Endothelial cell of umbilical vein (primary cell): ENCODE data around the gene MATCAP1. TPM values are rescaled to one million over a fixed set of nuclear protein-coding genes. Genes with fewer than 3 reads are reported as not detected.

Experiments
- BruUV-seq: library from RNA; stranded (reverse); fragments of 400-500 nt; replicated peaks from 2 replicates; lab custom pipeline; 2021; lab: Mats Ljungman, UMichigan
- CTCF ChIA-PET: fragments of 300-600, 350-600 bp; sonication (Branson Sonifier 250); formaldehyde crosslinking; loops from one replicate; lab custom pipeline; 2021; ENCODE audit warnings: antibody characterized with exemption, inconsistent platforms; lab: Charles Lee
- POLR2A ChIA-PET: fragments of 300-600, 350-600 bp; sonication (Branson Sonifier 250); formaldehyde crosslinking; loops from one replicate; lab custom pipeline; 2021; ENCODE audit warnings: antibody characterized with exemption, inconsistent platforms; lab: Charles Lee
- DNase-seq: peaks from one replicate; pipeline ENCODE4 v3.0.0-alpha.2; 2011; ENCODE audit warnings: low read depth, low spot score
- FAIRE-seq: peaks from 2 replicates; lab custom pipeline; 2011; peaks lifted over from hg19 to GRCh38; lab: Jason Lieb, UNC
- H2AFZ ChIP-seq: 2 replicates; pipeline ENCODE4 v1.6.0; 2012; ENCODE audit warnings: low read depth, low read length, control low read depth, inconsistent platforms
- H3K27ac ChIP-seq: 2 replicates; pipeline ENCODE4 v1.5.1; 2011; ENCODE audit warnings: low read depth, mild to moderate bottlenecking, control low read depth, low read length, moderate library complexity; ENCODE audit not compliant: insufficient read depth
- H3K27me3 ChIP-seq, 2 experiments: 2 replicates each; pipeline versions ENCODE4 v1.6.0 to v1.6.1; 2011; ENCODE audit warnings: low read length in 2 of 2, mixed read lengths in 1 of 2; ENCODE audit not compliant: control insufficient read depth in 2 of 2, insufficient read depth in 2 of 2
- H3K36me3 ChIP-seq, 2 experiments: 2 replicates in 1 of 2; 3 replicates in 1 of 2; pipeline ENCODE4 v1.5.1; 2011; ENCODE audit warnings: low read length in 2 of 2, mild to moderate bottlenecking in 1 of 2, moderate library complexity in 1 of 2; ENCODE audit not compliant: control insufficient read depth in 2 of 2, insufficient read depth in 2 of 2; ENCODE audit errors: extremely low read depth in 1 of 2
- H3K4me1 ChIP-seq: 3 replicates; pipeline ENCODE4 v1.5.1; 2011; ENCODE audit warnings: mild to moderate bottlenecking, low read length; ENCODE audit not compliant: control insufficient read depth, insufficient read depth; ENCODE audit errors: extremely low read depth
- H3K4me2 ChIP-seq: 2 replicates; pipeline ENCODE4 v1.6.1; 2011; ENCODE audit warnings: low read length, control low read depth, mixed read lengths; ENCODE audit not compliant: insufficient read depth
- H3K4me3 ChIP-seq, 3 experiments: fragments of 200-600 bp in 1 of 3; sonication (generic), shearing (Covaris generic) in 1 of 3; replicated peaks in 1 of 3; 2 replicates each; pipeline ENCODE4 v1.5.1; 2011 to 2016; ENCODE audit warnings: control low read depth in 3 of 3, low read length in 3 of 3, mild to moderate bottlenecking in 2 of 3, inconsistent platforms in 1 of 3, low read depth in 1 of 3, moderate library complexity in 1 of 3; ENCODE audit not compliant: insufficient read depth in 1 of 3
- H3K79me2 ChIP-seq: 2 replicates; pipeline ENCODE4 v1.6.0; 2012; ENCODE audit warnings: low read length, inconsistent platforms; ENCODE audit not compliant: control insufficient read depth, insufficient read depth
- H3K9ac ChIP-seq: replicated peaks from 2 replicates; pipeline ENCODE3; 2011; ENCODE audit warnings: low read length, control low read depth; ENCODE audit not compliant: insufficient read depth; ENCODE audit errors: extremely low read depth
- H3K9me1 ChIP-seq: replicated peaks from 3 replicates; pipeline ENCODE4 v1.6.0; 2011; ENCODE audit warnings: mild to moderate bottlenecking, low read length; ENCODE audit not compliant: control insufficient read depth, insufficient read depth; ENCODE audit errors: extremely low read depth
- H3K9me3 ChIP-seq: replicated peaks from 2 replicates; pipeline ENCODE4 v1.5.1; 2012; ENCODE audit warnings: low read length, inconsistent platforms; ENCODE audit not compliant: control insufficient read depth, insufficient read depth
- H4K20me1 ChIP-seq: replicated peaks from 2 replicates; pipeline ENCODE3; 2011; ENCODE audit warnings: mild to moderate bottlenecking, low read length; ENCODE audit not compliant: control insufficient read depth, insufficient read depth; ENCODE audit errors: extremely low read depth
- EZH2 ChIP-seq: IDR thresholded peaks from 2 replicates; pipeline ENCODE4 v1.6.1; 2012; ENCODE audit warnings: borderline replicate concordance, low read depth, mild to moderate bottlenecking, moderate library complexity, low read length, inconsistent platforms; ENCODE audit not compliant: severe bottlenecking
- FOS ChIP-seq: IDR thresholded peaks from 2 replicates; pipeline ENCODE4 v1.6.1; 2011; ENCODE audit warnings: mild to moderate bottlenecking, low read length, moderate library complexity, borderline replicate concordance; ENCODE audit not compliant: insufficient read depth
- GATA2 ChIP-seq: IDR thresholded peaks from 2 replicates; pipeline ENCODE4 v1.7.0; 2011; ENCODE audit warnings: low read depth, mild to moderate bottlenecking, moderate library complexity, mixed read lengths, low read length; ENCODE audit not compliant: insufficient read length, insufficient read depth
- JUN ChIP-seq: IDR thresholded peaks from 2 replicates; pipeline ENCODE4 v1.6.1; 2011; ENCODE audit warnings: borderline replicate concordance, low read depth; ENCODE audit not compliant: insufficient read length, insufficient read depth
- MYC ChIP-seq: IDR thresholded peaks from one replicate; pipeline ENCODE4 v1.6.1; 2011; ENCODE audit warnings: mild to moderate bottlenecking, low read depth, low read length
- POLR2A ChIP-seq: IDR thresholded peaks from 2 replicates; pipeline ENCODE4 v1.6.1; 2012; ENCODE audit warnings: low read depth, mild to moderate bottlenecking, control low read depth, low read length
- POLR2AphosphoS5 ChIP-seq: IDR thresholded peaks from 2 replicates; pipeline ENCODE4 v1.6.1; 2012; ENCODE audit warnings: low read depth, mild to moderate bottlenecking, control low read depth, low read length, moderate library complexity; ENCODE audit not compliant: insufficient read depth
- dilution Hi-C: fragments of 300-500 bp; cut with MboI; formaldehyde crosslinking; loops from one replicate; pipeline ENCODE4 v1.15.0; 2019; ENCODE audit warnings: low sequenced_read_pairs; ENCODE audit not compliant: extremely low pct_ligation_motif_present
- intact Hi-C: fragments of 100-400 bp; cut with micrococcal nuclease; formaldehyde crosslinking; loops from one replicate; pipeline ENCODE4 v1.10.0; 2022
- polyA plus RNA-seq, 4 experiments: library from polyadenylated mRNA; depleted of rRNA in 3 of 4; stranded (reverse) in 3 of 4; unstranded in 1 of 4; fragments of >200 nt; gene quantifications; 2 replicates each; pipeline versions ENCODE4 v1.2.1 to v1.2.3, GENCODE V29; 2011 to 2012; ENCODE audit warnings: missing spikeins in 1 of 4
- total RNA-seq: library from RNA; stranded (reverse); gene quantifications from 2 replicates; pipeline ENCODE4 v1.2.3, GENCODE V29; 2021
- TF ChIP-seq, protein P1 (sequence below), 2 donors: IDR thresholded peaks; 1 replicate in 1 of 2; 2 replicates in 1 of 2; pipeline ENCODE4 v1.5.1; 2011; ENCODE audit warnings: low read length in 2 of 2, mild to moderate bottlenecking in 2 of 2, moderate library complexity in 2 of 2, control low read depth in 1 of 2, inconsistent platforms in 1 of 2, low read depth in 1 of 2; ENCODE audit not compliant: insufficient read depth in 1 of 2; ENCODE audit errors: extremely low read depth in 1 of 2
- TF ChIP-seq, protein P2 (sequence below): IDR thresholded peaks from 2 replicates; pipeline ENCODE4 v1.6.1; 2011; ENCODE audit not compliant: insufficient read depth, insufficient read length

MATCAP1 gene
- total and polyA plus RNA-seq, 2 donors (not counting 3 experiments of a cell fraction or from before 2014, with no cell fraction given), result 44.5 to 53.3 TPM

DNA sequence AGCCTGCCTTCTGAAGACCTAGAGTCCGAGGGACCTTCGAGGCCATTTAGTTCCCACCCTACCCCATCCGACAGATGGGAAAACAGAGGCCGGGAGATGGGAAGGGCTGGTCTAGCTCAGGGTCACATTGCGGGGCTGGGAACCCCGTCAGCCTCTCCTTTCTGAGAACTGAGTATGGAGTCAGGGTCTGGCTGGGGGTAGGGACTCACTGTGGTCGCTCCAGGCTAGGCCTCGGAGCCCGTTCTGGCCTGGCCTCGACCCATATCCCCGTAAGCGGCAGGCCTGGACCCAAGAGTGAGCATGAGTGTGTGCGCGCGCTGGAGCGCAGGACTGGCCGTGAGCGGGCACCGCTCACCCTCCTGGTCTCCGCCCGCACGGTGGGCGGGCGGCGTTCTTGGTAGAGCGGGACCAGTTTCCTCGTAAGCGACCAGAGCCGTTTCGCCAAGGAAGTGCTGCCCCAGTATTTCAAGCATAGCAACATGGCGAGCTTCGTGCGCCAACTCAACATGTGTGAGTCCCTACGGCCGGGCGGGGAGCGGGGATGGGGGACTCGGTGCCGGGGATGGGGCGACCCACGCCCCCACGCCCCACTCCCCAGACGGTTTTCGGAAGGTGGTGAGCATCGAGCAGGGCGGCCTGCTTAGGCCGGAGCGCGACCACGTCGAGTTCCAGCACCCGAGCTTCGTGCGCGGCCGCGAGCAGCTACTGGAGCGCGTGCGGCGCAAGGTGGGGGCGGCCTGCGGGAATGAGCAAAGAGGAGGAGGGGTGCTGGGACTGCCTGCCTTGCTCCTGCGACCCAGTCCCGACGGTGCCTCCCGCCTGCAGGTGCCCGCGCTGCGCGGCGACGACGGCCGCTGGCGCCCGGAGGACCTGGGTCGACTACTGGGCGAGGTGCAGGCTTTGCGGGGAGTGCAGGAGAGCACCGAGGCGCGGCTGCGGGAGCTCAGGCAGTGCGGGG, 18.4 kb downstream of the MATCAP1 start:
- dilution Hi-C loops, result no loop called here

DNA sequence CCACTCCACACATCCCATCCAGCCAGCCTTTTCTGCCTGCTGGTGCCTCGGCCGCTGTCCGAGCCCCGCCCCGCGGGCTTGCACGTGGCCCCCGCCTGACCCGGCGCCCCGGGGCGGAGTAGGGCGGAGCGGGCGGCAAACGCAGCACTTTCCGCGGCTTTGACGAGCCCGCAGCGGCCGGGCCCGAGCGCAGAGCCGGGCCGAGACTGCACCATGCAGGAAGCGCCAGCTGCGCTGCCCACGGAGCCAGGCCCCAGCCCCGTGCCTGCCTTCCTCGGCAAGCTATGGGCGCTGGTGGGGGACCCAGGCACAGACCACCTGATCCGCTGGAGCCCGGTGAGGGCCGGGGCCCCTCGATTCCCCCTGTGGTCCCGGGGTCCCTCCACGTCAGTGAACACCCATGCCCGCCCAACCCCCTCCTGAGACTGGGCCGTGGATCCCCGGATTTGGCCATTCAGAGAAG, 19.1 kb downstream of the MATCAP1 start, which contains the start of gene HSF4:
TSS of gene HSF4 (plus strand) at position 147 of the 463 bp plus-strand sequence. CDS start at position 214, 67 bp downstream.
- FAIRE-seq (no peak), DNase-seq (no peak)
- Histone ChIP-seq H3K4me2 (peak within 1 kb of the TSS; percentile 43), H4K20me1 (no peaks in the 10 kb centered on the region), H3K36me3 (no peaks in the 10 kb centered on the region), H3K9ac (no peak within 1 kb of the TSS), H3K27me3 (peaks cover 36 to 46% of the 10 kb centered on the region in 2 experiments), H3K4me3 (peak within 1 kb of the TSS in 1 of 3 experiments; percentile 8), H3K79me2 (no peaks in the 10 kb centered on the region), H3K4me1 (peaks cover 18% of the 10 kb centered on the region), H2AFZ (no peak within 1 kb of the TSS), H3K9me3 (no peaks in the 10 kb centered on the region), H3K27ac (no peak within 1 kb of the TSS), H3K9me1 (no peaks in the 10 kb centered on the region)
- TF ChIP-seq MYC (no peak), GATA2 (no peak), POLR2A (no peak), FOS (no peak), EZH2 (no peak), JUN (no peak), POLR2AphosphoS5 (no peak)
- TF ChIP-seq, protein P1, sequence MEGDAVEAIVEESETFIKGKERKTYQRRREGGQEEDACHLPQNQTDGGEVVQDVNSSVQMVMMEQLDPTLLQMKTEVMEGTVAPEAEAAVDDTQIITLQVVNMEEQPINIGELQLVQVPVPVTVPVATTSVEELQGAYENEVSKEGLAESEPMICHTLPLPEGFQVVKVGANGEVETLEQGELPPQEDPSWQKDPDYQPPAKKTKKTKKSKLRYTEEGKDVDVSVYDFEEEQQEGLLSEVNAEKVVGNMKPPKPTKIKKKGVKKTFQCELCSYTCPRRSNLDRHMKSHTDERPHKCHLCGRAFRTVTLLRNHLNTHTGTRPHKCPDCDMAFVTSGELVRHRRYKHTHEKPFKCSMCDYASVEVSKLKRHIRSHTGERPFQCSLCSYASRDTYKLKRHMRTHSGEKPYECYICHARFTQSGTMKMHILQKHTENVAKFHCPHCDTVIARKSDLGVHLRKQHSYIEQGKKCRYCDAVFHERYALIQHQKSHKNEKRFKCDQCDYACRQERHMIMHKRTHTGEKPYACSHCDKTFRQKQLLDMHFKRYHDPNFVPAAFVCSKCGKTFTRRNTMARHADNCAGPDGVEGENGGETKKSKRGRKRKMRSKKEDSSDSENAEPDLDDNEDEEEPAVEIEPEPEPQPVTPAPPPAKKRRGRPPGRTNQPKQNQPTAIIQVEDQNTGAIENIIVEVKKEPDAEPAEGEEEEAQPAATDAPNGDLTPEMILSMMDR (IDR thresholded peaks at IDR 0.05; ENCODE audit: extremely low read depth in 1 of 2, insufficient read depth in 1 of 2, low read depth in 1 of 2, low read length in 2 of 2), result no peak
- TF ChIP-seq, protein P2, sequence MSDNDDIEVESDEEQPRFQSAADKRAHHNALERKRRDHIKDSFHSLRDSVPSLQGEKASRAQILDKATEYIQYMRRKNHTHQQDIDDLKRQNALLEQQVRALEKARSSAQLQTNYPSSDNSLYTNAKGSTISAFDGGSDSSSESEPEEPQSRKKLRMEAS, result no peak
- intact Hi-C loops (no loop called here), dilution Hi-C loops (no loop called here)
- BruUV-seq, result no TSS peak
- CTCF ChIA-PET, result interaction anchor here (2.4 to 3.4 kb wide), 3 partner anchors 9 to 21 kb away, joined by 6 to 23 read pairs (median 15); no protein-coding TSS in a partner anchor
- POLR2A ChIA-PET, result interaction anchor here (0.8 kb wide), 1 partner anchor 64 kb away, joined by 5 read pairs; no protein-coding TSS in a partner anchor

More for the DNA sequence above, 18.4 kb downstream of the MATCAP1 start:
- Histone ChIP-seq H3K27ac (no peak overlapping the region), H3K27me3 (peaks cover 36 to 46% of the 10 kb centered on the region in 2 experiments), H4K20me1 (no peaks in the 10 kb centered on the region), H3K9me3 (no peaks in the 10 kb centered on the region), H3K9me1 (no peaks in the 10 kb centered on the region), H3K79me2 (no peaks in the 10 kb centered on the region), H2AFZ (no peak overlapping the region), H3K4me2 (no peak overlapping the region), H3K4me3 (no peak overlapping the region), H3K9ac (no peak overlapping the region), H3K4me1 (peaks cover 19% of the 10 kb centered on the region), H3K36me3 (no peaks in the 10 kb centered on the region)
- intact Hi-C loops, result no loop called here
- no peak for DNase-seq
- ChIA-PET POLR2A (interaction anchor here (0.6 to 0.8 kb wide), 3 partner anchors 64 to 397 kb away, joined by 3 to 5 read pairs (median 4); partner anchors contain the start of gene CTCF), CTCF (interaction anchor here (1.0 to 3.4 kb wide), 3 partner anchors 8 to 20 kb away, joined by 3 to 23 read pairs (median 6); no protein-coding TSS in a partner anchor)
- FAIRE-seq, result no peak
- BruUV-seq, result no TSS peak
- peak; percentile 69 for TF ChIP-seq EZH2
- TF ChIP-seq GATA2, result no peak
- TF ChIP-seq JUN, result no peak
- no peak for TF ChIP-seq POLR2A
